Fibroblast of skin of left quadriceps (primary cell): Measurements from ENCODE around the gene LHFPL5.

Source experiments
- DNase-seq, 2 experiments: peaks; one replicate each; pipeline ENCODE4 v3.0.0-alpha.2; 2013; ENCODE audit warnings: low read depth in 2 of 2

The LHFPL5 gene

GRCh38 chr6:35856250-35856649 lies 51.1 kb downstream of the LHFPL5 start:
- DNase-seq: no peak

- no peak for DNase-seq
These were observed 52.7 kb downstream of the LHFPL5 start for GRCh38 chr6:35857853-35858252.

- DNase-seq: no peak
These were observed 54.2 kb downstream of the LHFPL5 start for GRCh38 chr6:35859367-35859766.
